K562 (cell line): Measurements from ENCODE around the gene TXNRD1. TPM values are rescaled to one million over a fixed set of nuclear protein-coding genes. Genes with fewer than 3 reads are reported as not detected.

ENCODE experiments used
- ATAC-seq: fragments of 200-7000 bp; cut with Tn5 transposase; 3 replicates; pipeline ENCODE4 v1.9.1; 2020; ENCODE audit warnings: moderate library complexity
- BruUV-seq: library from RNA; stranded (reverse); fragments of 400-500 nt; replicated peaks from 2 replicates; lab custom pipeline; 2021; lab: Mats Ljungman, UMichigan
- CTCF ChIA-PET: fragments of 300-600 bp; formaldehyde crosslinking; extraction: SDS; loops from one replicate; lab custom pipeline; 2021; ENCODE audit warnings: low intra/inter-chr PET ratio; lab: Yijun Ruan, JAX
- POLR2A ChIA-PET: fragments of 300-600, 350-650 bp; sonication (Branson Sonifier 250); formaldehyde crosslinking; extraction: SDS; loops from one replicate; lab custom pipeline; 2021; ENCODE audit warnings: antibody characterized with exemption, inconsistent platforms; lab: Yijun Ruan, JAX
- DNase-seq, 4 experiments: peaks; one replicate each; pipeline versions ENCODE4 v3.0.0 to v3.0.0-alpha.2; 2011 to 2018; ENCODE audit warnings: low spot score in 3 of 4, mixed read lengths in 3 of 4; ENCODE audit errors: extremely low read depth in 1 of 4
- FAIRE-seq: peaks from 2 replicates; lab custom pipeline; 2011; peaks lifted over from hg19 to GRCh38; lab: Jason Lieb, UNC
- H2AFZ ChIP-seq: 2 replicates; pipeline ENCODE4 v1.6.0; 2011; ENCODE audit warnings: low read depth, low read length, control low read depth, inconsistent platforms
- H3K27ac ChIP-seq: fragments of 200-600 bp; 3 replicates; pipeline ENCODE4 v1.8.0; 2011; ENCODE audit warnings: low read depth, mild to moderate bottlenecking, control low read depth, inconsistent platforms, low read length, moderate library complexity, mixed read lengths; ENCODE audit errors: extremely low read depth
- H3K27me3 ChIP-seq, 2 experiments: fragments of 300-600 bp in 1 of 2; 2 replicates in 1 of 2; 3 replicates in 1 of 2; pipeline versions ENCODE4 v1.6.0 to v1.8.0; 2011; ENCODE audit warnings: inconsistent platforms in 2 of 2, low read length in 2 of 2, mild to moderate bottlenecking in 1 of 2, mixed read lengths in 1 of 2, moderate library complexity in 1 of 2; ENCODE audit not compliant: control insufficient read depth in 2 of 2, insufficient read depth in 2 of 2
- H3K36me3 ChIP-seq: fragments of 300-600 bp; 3 replicates; pipeline ENCODE4 v1.8.0; 2011; ENCODE audit warnings: mild to moderate bottlenecking, low read length, inconsistent platforms; ENCODE audit not compliant: control insufficient read depth, insufficient read depth
- H3K4me1 ChIP-seq, 2 experiments: fragments of 200-600 bp in 1 of 2; replicated peaks in 1 of 2; 2 replicates in 1 of 2; 3 replicates in 1 of 2; pipeline versions ENCODE4 v1.5.1 to v1.8.0; 2011; ENCODE audit warnings: inconsistent platforms in 2 of 2, low read length in 2 of 2, mild to moderate bottlenecking in 1 of 2, mixed read lengths in 1 of 2, moderate library complexity in 1 of 2; ENCODE audit not compliant: control insufficient read depth in 2 of 2, insufficient read depth in 2 of 2
- H3K4me2 ChIP-seq: 2 replicates; pipeline ENCODE4 v1.6.1; 2011; ENCODE audit warnings: low read length, control low read depth, inconsistent platforms, mixed read lengths; ENCODE audit not compliant: insufficient read depth
- H3K4me3 ChIP-seq: fragments of 200-600 bp; sonication (generic), shearing (Covaris generic); 2 replicates; pipeline ENCODE4 v1.5.1; 2016; ENCODE audit warnings: control low read depth, inconsistent platforms
- H3K79me2 ChIP-seq: fragments of 200-600 bp; 3 replicates; pipeline ENCODE4 v1.8.0; 2011; ENCODE audit warnings: low read length, inconsistent platforms; ENCODE audit not compliant: control insufficient read depth, insufficient read depth
- H3K9ac ChIP-seq, 2 experiments: 2 replicates each; pipeline versions ENCODE4 v1.6.0 to v1.6.1; 2011; ENCODE audit warnings: low read depth in 2 of 2, low read length in 2 of 2, control low read depth in 1 of 2, inconsistent platforms in 1 of 2, mild to moderate bottlenecking in 1 of 2, mixed read lengths in 1 of 2; ENCODE audit not compliant: insufficient read depth in 1 of 2
- H3K9me1 ChIP-seq: one replicate; pipeline ENCODE4 v1.6.0; 2011; ENCODE audit warnings: inconsistent platforms, mild to moderate bottlenecking, low read length, moderate library complexity; ENCODE audit not compliant: control insufficient read depth, insufficient read depth
- H3K9me3 ChIP-seq: replicated peaks from 2 replicates; pipeline ENCODE4 v1.5.1; 2011; ENCODE audit warnings: low read depth, low read length, inconsistent platforms; ENCODE audit not compliant: control insufficient read depth, insufficient read depth
- H4K20me1 ChIP-seq: replicated peaks from 2 replicates; pipeline ENCODE4 v1.6.1; 2011; ENCODE audit warnings: low read length, inconsistent platforms, mixed read lengths; ENCODE audit not compliant: control insufficient read depth, insufficient read depth
- ARID1B ChIP-seq: fragments of 450-650 bp; IDR thresholded peaks from 2 replicates; pipeline ENCODE4 v1.6.1; 2016; ENCODE audit warnings: antibody characterized with exemption, mild to moderate bottlenecking, inconsistent platforms
- ATF3 ChIP-seq, 2 experiments: fragments of 450-650 bp in 1 of 2; sonication (generic) in 1 of 2; formaldehyde crosslinking in 1 of 2; IDR thresholded peaks in 1 of 2; conservative IDR thresholded peaks in 1 of 2; 2 replicates each; pipeline versions ENCODE4 v1.6.1 to v1.8.1; 2016 to 2023; ENCODE audit warnings: mild to moderate bottlenecking in 2 of 2, moderate library complexity in 2 of 2, inconsistent platforms in 1 of 2, missing genetic modification reagents in 1 of 2
- CCAR2 ChIP-seq: fragments of 200-400 bp; formaldehyde crosslinking; IDR thresholded peaks from 2 replicates; pipeline ENCODE4 v1.6.1; 2017; ENCODE audit warnings: mild to moderate bottlenecking, low read depth, low read length
- HES1 ChIP-seq: fragments of 450-650 bp; IDR thresholded peaks from 2 replicates; pipeline ENCODE4 v1.6.1; 2016; ENCODE audit warnings: low read depth, mild to moderate bottlenecking, moderate library complexity
- NFE2 ChIP-seq: IDR thresholded peaks from 2 replicates; pipeline ENCODE4 v1.6.1; 2014; ENCODE audit warnings: antibody characterized with exemption, low read depth
- POLR3A ChIP-seq: IDR thresholded peaks from 2 replicates; pipeline ENCODE4 v1.6.1; 2011; ENCODE audit warnings: borderline replicate concordance, mild to moderate bottlenecking, moderate library complexity; ENCODE audit not compliant: insufficient read length, insufficient read depth; ENCODE audit errors: extremely low read depth
- RB1 ChIP-seq: fragments of 450-650 bp; IDR thresholded peaks from 2 replicates; pipeline ENCODE4 v1.6.1; 2017; ENCODE audit warnings: low read depth, mild to moderate bottlenecking
- SRSF9 ChIP-seq: fragments of 200-400 bp; formaldehyde crosslinking; IDR thresholded peaks from 2 replicates; pipeline ENCODE4 v1.6.1; 2017; ENCODE audit warnings: low read depth, low read length, borderline replicate concordance
- STAT5B ChIP-seq: fragments of 250-450 bp; sonication (Bioruptor Pico); IDR thresholded peaks from 2 replicates; pipeline ENCODE4 v1.8.0; 2021; ENCODE audit warnings: mild to moderate bottlenecking, inconsistent platforms
- TBL1XR1 ChIP-seq, 2 experiments: IDR thresholded peaks; 2 replicates each; pipeline ENCODE4 v1.6.1; 2012; ENCODE audit warnings: improper control_type of control experiment in 2 of 2, low read length in 2 of 2, mild to moderate bottlenecking in 1 of 2
- TCF7L2 ChIP-seq: fragments of 150-350 bp; IDR thresholded peaks from 2 replicates; pipeline ENCODE4 v1.6.1; 2016; ENCODE audit warnings: low read depth, mild to moderate bottlenecking, low read length, moderate library complexity
- ZFP1 ChIP-seq: fragments of 450-650 bp; formaldehyde crosslinking; IDR thresholded peaks from 2 replicates; pipeline ENCODE4 v1.4.0; 2020; ENCODE audit warnings: mild to moderate bottlenecking, mixed read lengths
- ZNF408 ChIP-seq: fragments of 250-450 bp; sonication (Bioruptor Pico); IDR thresholded peaks from 2 replicates; pipeline ENCODE4 v1.4.0; 2020; ENCODE audit warnings: low read depth, mild to moderate bottlenecking, moderate library complexity
- ZNF583 ChIP-seq: fragments of 250-450 bp; sonication (Bioruptor Pico); IDR thresholded peaks from 2 replicates; pipeline ENCODE4 v1.4.0; 2020
- ZNF707 ChIP-seq: fragments of 250-450 bp; sonication (Bioruptor Pico); conservative IDR thresholded peaks from 2 replicates; pipeline ENCODE4 v1.8.0; 2022; ENCODE audit warnings: inconsistent platforms, mild to moderate bottlenecking, moderate library complexity
- WGBS: fragments of 100-300 bp; shearing (Covaris generic); methylation state at CpG from one replicate; pipeline ENCODE4 v1.1.6; 2016; ENCODE audit warnings: low coverage, mixed read lengths; ENCODE audit not compliant: insufficient coverage; ENCODE audit errors: missing lambda C conversion rate; 5-methylcytosine and 5-hydroxymethylcytosine counted together
- in situ Hi-C: fragments of 300-500 bp; cut with MboI; formaldehyde crosslinking; loops from 4 replicates; pipeline ENCODE4 v1.15.0; 2018; ENCODE audit warnings: inconsistent platforms, mixed read lengths
- intact Hi-C: fragments of 100-400 bp; cut with micrococcal nuclease; formaldehyde crosslinking; loops from 2 replicates; pipeline ENCODE4 v1.14.2; 2022
- polyA plus RNA-seq, 8 experiments: library from polyadenylated mRNA; depleted of rRNA in 4 of 8; stranded (reverse) in 5 of 8; unstranded in 3 of 8; fragments of >200 nt; fragmentation: Nextera tagmentation in 2 of 8; fragmentation: Illumina TruSeq in 1 of 8; extraction: Ambion mirVana in 2 of 8; extraction: Trizol in 1 of 8; gene quantifications; 2 replicates each; pipeline versions ENCODE4 v1.2.1 to v1.2.3, GENCODE V29; 2011 to 2014; ENCODE audit warnings: inconsistent platforms in 1 of 8, missing spikeins in 1 of 8
- total RNA-seq, 7 experiments: library from RNA; depleted of rRNA in 6 of 7; stranded (reverse); fragments of >200 nt in 6 of 7; fragmentation: Illumina TruSeq in 2 of 7; extraction: Trizol in 2 of 7; gene quantifications; 2 replicates each; pipeline versions ENCODE4 v1.2.1 to v1.2.3, GENCODE V29; 2011 to 2021; ENCODE audit warnings: low replicate concordance in 1 of 7

Gene TXNRD1
- total and polyA plus RNA-seq, 9 of the 15 experiments (the other 6 are each of a cell fraction or from before 2014, with no cell fraction given), result 107 to 189 (median 146) TPM

- intact Hi-C loops, result no loop called here
- POLR2A ChIA-PET, result interaction anchor here (0.6 to 0.7 kb wide), 2 partner anchors 27 to 36 kb away, joined by 3 read pairs; no protein-coding TSS in a partner anchor
- peaks cover 5% of the 10 kb centered on the region; the same call in 1 of the 2 replicates for H3K9me3 ChIP-seq
- no peak overlapping the region for H3K27ac ChIP-seq
- peaks cover 5 to 9% of the 10 kb centered on the region in 2 experiments; a peak in 3 of 5 replicates for H3K27me3 ChIP-seq
- WGBS, result 20% methylated on average over 9 of the region's 10 CpGs
- no peak overlapping the region; the same call in 1 of the 2 replicates for H3K4me2 ChIP-seq
- no TSS peak for BruUV-seq
- FAIRE-seq (no peak), ATAC-seq (no peak; the same call in 2 of the 3 replicates), DNase-seq (no peak)
- H3K4me3 ChIP-seq, result no peak overlapping the region
- 0 out of 5 replicates have a peak, but pooled peaks cover 0 to 2% of the 10 kb centered on the region in 2 experiments for H3K4me1 ChIP-seq
- no peak overlapping the region for H2AFZ ChIP-seq
- CTCF ChIA-PET, result no interaction called here
- TF ChIP-seq HES1 (no peak), ZNF583 (CRISPR knock-in tag) (no peak), RB1 (no peak), ATF3 (IDR thresholded peaks at IDR 0.05) (no peak), ATF3 (CRISPR knock-in tag; conservative IDR thresholded peaks at IDR 0.05) (no peak), ZNF408 (CRISPR knock-in tag) (no peak), POLR3A (no peak), SRSF9 (no peak), NFE2 (no peak), TBL1XR1 (IDR thresholded peaks at IDR 0.05; ENCODE audit: low read length in 2 of 2) (no peak), ZFP1 (CRISPR knock-in tag) (no peak), ZNF707 (CRISPR knock-in tag) (no peak), TCF7L2 (no peak), STAT5B (CRISPR knock-in tag) (no peak), CCAR2 (no peak), ARID1B (no peak)
- no peaks in the 10 kb centered on the region for H3K79me2 ChIP-seq
- peak overlapping the region in 1 of 2 experiments; percentile 20; a peak in 1 of 4 replicates for H3K9ac ChIP-seq
- in situ Hi-C loops, result loop anchor here (25.0 kb wide), 1 partner anchor 1014 kb away; no protein-coding TSS in a partner anchor
- H3K36me3 ChIP-seq, result no peaks in the 10 kb centered on the region
- no peaks in the 10 kb centered on the region for H4K20me1 ChIP-seq
- H3K9me1 ChIP-seq, result no peaks in the 10 kb centered on the region
Measured at GRCh38 chr12:104372721-104373335, 157.2 kb downstream of the TXNRD1 start.
